GM12878 (cell line): Measurements from ENCODE around the gene MACROD2. TPM values are rescaled to one million over a fixed set of nuclear protein-coding genes. Genes with fewer than 3 reads are reported as not detected.

Experiments
- ATAC-seq: fragments of 200-7000 bp; cut with Tn5 transposase; 3 replicates; pipeline ENCODE4 v1.9.1; 2020; ENCODE audit warnings: mild to moderate bottlenecking, moderate library complexity
- BruUV-seq: library from RNA; stranded (reverse); fragments of 400-500 nt; replicated peaks from 2 replicates; lab custom pipeline; 2021; lab: Mats Ljungman, UMichigan
- CTCF ChIA-PET: fragments of 300-600 bp; sonication (Branson Sonifier 250); formaldehyde crosslinking; extraction: SDS; loops from one replicate; lab custom pipeline; 2021; ENCODE audit warnings: inconsistent platforms; lab: Yijun Ruan, JAX
- POLR2A ChIA-PET: fragments of 350-600 bp; formaldehyde crosslinking; extraction: SDS; loops from one replicate; lab custom pipeline; 2021; ENCODE audit warnings: inconsistent platforms; lab: Charles Lee
- RAD21 ChIA-PET: fragments of 300-600 bp; sonication (Branson Sonifier 250); formaldehyde crosslinking; loops from one replicate; lab custom pipeline; 2023; ENCODE audit warnings: antibody characterized with exemption; ENCODE audit not compliant: unreplicated experiment; lab: Charles Lee
- SMC1A ChIA-PET: fragments of 300-600 bp; sonication (Branson Sonifier 250); formaldehyde crosslinking; loops from one replicate; lab custom pipeline; 2023; ENCODE audit not compliant: unreplicated experiment, uncharacterized antibody; lab: Charles Lee
- DNase-seq: peaks from one replicate; pipeline ENCODE4 v3.0.0-alpha.2; 2011; ENCODE audit warnings: low read depth, low spot score
- FAIRE-seq: peaks from 3 replicates; lab custom pipeline; 2011; peaks lifted over from hg19 to GRCh38; lab: Jason Lieb, UNC
- H2AFZ ChIP-seq: 2 replicates; pipeline ENCODE4 v1.6.0; 2011; ENCODE audit warnings: low read depth, low read length, control low read depth; ENCODE audit not compliant: control insufficient read depth
- H3K27ac ChIP-seq: 2 replicates; pipeline ENCODE4 v1.5.1; 2011; ENCODE audit warnings: control low read depth; ENCODE audit not compliant: control insufficient read depth, insufficient read depth
- H3K27me3 ChIP-seq, 2 experiments: replicated peaks in 1 of 2; 2 replicates each; pipeline versions ENCODE4 v1.6.0 to v1.6.1; 2011; ENCODE audit warnings: low read length in 1 of 2; ENCODE audit not compliant: control insufficient read depth in 2 of 2, insufficient read depth in 2 of 2
- H3K36me3 ChIP-seq, 2 experiments: 2 replicates each; pipeline ENCODE4 v1.5.1; 2011; ENCODE audit warnings: low read length in 1 of 2; ENCODE audit not compliant: control insufficient read depth in 2 of 2, insufficient read depth in 2 of 2
- H3K4me1 ChIP-seq: 2 replicates; pipeline ENCODE4 v1.6.1; 2011; ENCODE audit warnings: mild to moderate bottlenecking, low read length, moderate library complexity, mixed read lengths; ENCODE audit not compliant: control insufficient read depth, insufficient read depth
- H3K4me2 ChIP-seq: 2 replicates; pipeline ENCODE4 v1.6.0; 2011; ENCODE audit warnings: control low read depth; ENCODE audit not compliant: control insufficient read depth, insufficient read depth
- H3K4me3 ChIP-seq: fragments of 200-600 bp; sonication (generic); 2 replicates; pipeline ENCODE4 v1.5.1; 2016
- H3K79me2 ChIP-seq: 2 replicates; pipeline ENCODE4 v1.6.0; 2011; ENCODE audit warnings: low read length; ENCODE audit not compliant: control insufficient read depth, insufficient read depth
- H3K9ac ChIP-seq: 2 replicates; pipeline ENCODE4 v1.8.0; 2011; ENCODE audit warnings: low read length, control low read depth, mixed read lengths; ENCODE audit not compliant: control insufficient read depth, insufficient read depth
- H3K9me3 ChIP-seq: replicated peaks from 3 replicates; pipeline ENCODE4 v1.5.1; 2011; ENCODE audit warnings: mild to moderate bottlenecking, low read length; ENCODE audit not compliant: control insufficient read depth, insufficient read depth
- H4K20me1 ChIP-seq: 2 replicates; pipeline ENCODE4 v1.6.0; 2011; ENCODE audit not compliant: control insufficient read depth, insufficient read depth
- BACH1 ChIP-seq: fragments of 450-650 bp; IDR thresholded peaks from 2 replicates; pipeline ENCODE4 v1.6.1; 2017; ENCODE audit warnings: mild to moderate bottlenecking, borderline replicate concordance
- BRCA1 ChIP-seq: IDR thresholded peaks from 2 replicates; pipeline ENCODE4 v1.6.1; 2011; ENCODE audit warnings: low read depth, low read length, improper control_type of control experiment
- CEBPZ ChIP-seq: fragments of 150-350 bp; IDR thresholded peaks from 2 replicates; pipeline ENCODE4 v1.6.1; 2016; ENCODE audit warnings: low read depth, low read length
- CREB1 ChIP-seq: IDR thresholded peaks from 2 replicates; pipeline ENCODE4 v1.6.1; 2012; ENCODE audit warnings: low read depth, mild to moderate bottlenecking, inconsistent platforms
- CREM ChIP-seq: IDR thresholded peaks from 2 replicates; pipeline ENCODE4 v1.6.1; 2014; ENCODE audit warnings: antibody characterized with exemption, low read depth
- EGR1 ChIP-seq, 2 experiments: IDR thresholded peaks; 1 replicate in 1 of 2; 2 replicates in 1 of 2; pipeline ENCODE4 v1.6.1; 2011 to 2012; ENCODE audit warnings: low read depth in 2 of 2, low read length in 2 of 2, borderline replicate concordance in 1 of 2, mild to moderate bottlenecking in 1 of 2, moderate library complexity in 1 of 2
- LARP7 ChIP-seq: fragments of 450-650 bp; IDR thresholded peaks from 2 replicates; pipeline ENCODE4 v1.6.1; 2017; ENCODE audit warnings: mild to moderate bottlenecking
- MXI1 ChIP-seq: fragments of 150-350 bp; IDR thresholded peaks from 2 replicates; pipeline ENCODE4 v1.6.1; 2011; ENCODE audit warnings: low read depth, mild to moderate bottlenecking, inconsistent platforms, low read length, improper control_type of control experiment
- NR2C1 ChIP-seq: fragments of 450-650 bp; IDR thresholded peaks from 2 replicates; pipeline ENCODE4 v1.6.1; 2017; ENCODE audit warnings: antibody characterized with exemption, mild to moderate bottlenecking, moderate library complexity
- PAX5 ChIP-seq: IDR thresholded peaks from 2 replicates; pipeline ENCODE4 v1.6.1; 2011; ENCODE audit warnings: low read depth, low read length, borderline replicate concordance
- POLR2A ChIP-seq: IDR thresholded peaks from 2 replicates; pipeline ENCODE4 v1.6.1; 2011; ENCODE audit warnings: low read depth, mild to moderate bottlenecking, low read length
- POU2F2 ChIP-seq: IDR thresholded peaks from 3 replicates; pipeline ENCODE4 v1.6.1; 2011; ENCODE audit warnings: low read depth, mild to moderate bottlenecking, low read length, borderline replicate concordance
- SMC3 ChIP-seq: IDR thresholded peaks from 2 replicates; pipeline ENCODE4 v1.6.1; 2011; ENCODE audit warnings: low read length, improper control_type of control experiment, borderline replicate concordance
- SPI1 ChIP-seq: IDR thresholded peaks from 2 replicates; pipeline ENCODE4 v1.6.1; 2011; ENCODE audit warnings: low read depth, mild to moderate bottlenecking, low read length, moderate library complexity, borderline replicate concordance; ENCODE audit not compliant: insufficient read depth
- SUZ12 ChIP-seq: fragments of 200-600 bp; sonication (generic); IDR thresholded peaks from one replicate; pipeline ENCODE4 v1.6.1; 2018; ENCODE audit warnings: antibody characterized with exemption, mild to moderate bottlenecking; ENCODE audit not compliant: unreplicated experiment
- TARDBP ChIP-seq: IDR thresholded peaks from 2 replicates; pipeline ENCODE4 v1.6.1; 2016; ENCODE audit warnings: borderline replicate concordance
- TCF3 ChIP-seq: IDR thresholded peaks from 2 replicates; pipeline ENCODE4 v1.6.1; 2012; ENCODE audit warnings: low read depth, mild to moderate bottlenecking, low read length, borderline replicate concordance; ENCODE audit not compliant: insufficient read depth
- YY1 ChIP-seq: IDR thresholded peaks from 2 replicates; pipeline ENCODE4 v1.6.1; 2011; ENCODE audit warnings: low read depth, mild to moderate bottlenecking, low read length
- WGBS: methylation state at CpG from one replicate; pipeline ENCODE4 v1.1.6; 2016; ENCODE audit warnings: low lambda C conversion rate; ENCODE audit not compliant: insufficient replicate concordance, insufficient coverage; ENCODE audit errors: missing lambda C conversion rate; 5-methylcytosine and 5-hydroxymethylcytosine counted together
- in situ Hi-C: fragments of 300-500 bp; cut with MboI; formaldehyde crosslinking; loops from 9 replicates; pipeline ENCODE4 v1.14.3; 2018; ENCODE audit warnings: mixed read lengths
- intact Hi-C: fragments of 100-400 bp; cut with micrococcal nuclease; formaldehyde crosslinking; loops from one replicate; pipeline ENCODE4 v1.14.2; 2022; ENCODE audit not compliant: unreplicated experiment
- polyA plus RNA-seq, 11 experiments: library from polyadenylated mRNA; depleted of rRNA in 4 of 11; unstranded in 6 of 11; stranded (reverse) in 5 of 11; fragments of >200 nt; fragmentation: Nextera tagmentation in 4 of 11; fragmentation: Illumina TruSeq in 1 of 11; extraction: Ambion mirVana in 4 of 11; extraction: Trizol in 1 of 11; gene quantifications; 1 replicate in 1 of 11; 2 replicates in 10 of 11; pipeline versions ENCODE4 v1.2.1 to v1.2.3, GENCODE V29; 2011 to 2016; ENCODE audit warnings: inconsistent platforms in 2 of 11, missing spikeins in 2 of 11, low read depth in 1 of 11
- total RNA-seq, 4 experiments: library from RNA; depleted of rRNA in 3 of 4; stranded (reverse); fragments of >200 nt in 3 of 4; fragmentation: Illumina TruSeq in 1 of 4; extraction: Trizol in 1 of 4; gene quantifications; 2 replicates each; pipeline versions ENCODE4 v1.2.1 to v1.2.3, GENCODE V29; 2013 to 2021
- TF ChIP-seq, protein P1 (sequence below), 3 experiments: IDR thresholded peaks in 2 of 3; conservative IDR thresholded peaks in 1 of 3; 2 replicates each; pipeline ENCODE4 v1.5.1; 2011; ENCODE audit warnings: low read depth in 3 of 3, low read length in 3 of 3, mild to moderate bottlenecking in 3 of 3, control low read depth in 2 of 3, moderate library complexity in 2 of 3, inconsistent platforms in 1 of 3, mixed read lengths in 1 of 3; ENCODE audit not compliant: control insufficient read depth in 2 of 3, insufficient read depth in 1 of 3; ENCODE audit errors: extremely low read depth in 1 of 3
- TF ChIP-seq, protein P2 (sequence below): fragments of 450-650 bp; IDR thresholded peaks from 2 replicates; pipeline ENCODE4 v1.6.1; 2014; ENCODE audit warnings: mild to moderate bottlenecking

The MACROD2 gene
- total and polyA plus RNA-seq, 10 of the 15 experiments (the other 5 are each of a cell fraction or from before 2014, with no cell fraction given), result 1.1 to 21.5 (median 2.2) TPM

DNA sequence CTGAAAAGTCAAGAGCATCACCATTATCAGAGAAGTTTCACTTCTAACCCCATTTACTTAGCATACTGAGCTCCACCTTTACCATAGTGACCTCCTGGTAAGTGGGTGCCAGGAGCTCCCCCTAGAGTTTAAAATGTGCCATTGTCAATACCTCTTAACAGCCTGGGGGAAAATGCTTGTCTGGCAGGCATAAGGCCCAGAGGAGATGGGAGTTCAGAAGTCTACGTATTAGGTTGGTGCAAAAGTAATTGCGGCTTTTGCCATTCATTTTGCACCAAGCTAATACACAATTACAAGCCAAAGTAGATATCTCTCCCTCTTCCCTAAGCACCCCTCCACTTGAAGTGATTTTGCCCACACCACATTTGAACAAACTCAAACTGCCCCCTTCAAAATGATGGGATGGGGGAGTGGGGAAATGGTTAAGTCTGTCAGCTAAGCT, 1658.9 kb downstream of the MACROD2 start:
- intact Hi-C loops, result loop anchor here (1.0 to 5.0 kb wide), 2 partner anchors 387 to 1317 kb away; partner anchors contain the start of gene FLRT3
- ATAC-seq (peak; percentile 98), FAIRE-seq (peak; percentile 94), DNase-seq (peak; percentile 43)
- WGBS, result 6% methylated on average over 2 of the region's 2 CpGs
- Histone ChIP-seq H3K79me2 (no peaks in the 10 kb centered on the region), H3K4me3 (no peak overlapping the region), H3K4me2 (no peak overlapping the region), H3K27ac (no peak overlapping the region), H3K36me3 (no peaks in the 10 kb centered on the region), H3K4me1 (peaks cover 4% of the 10 kb centered on the region), H3K9me3 (no peaks in the 10 kb centered on the region), H4K20me1 (no peaks in the 10 kb centered on the region), H3K9ac (no peak overlapping the region), H3K27me3 (no peaks in the 10 kb centered on the region), H2AFZ (no peak overlapping the region)
- ChIA-PET CTCF (interaction anchor here (0.6 to 2.0 kb wide), 16 partner anchors 9 to 1464 kb away, joined by 3 to 9 read pairs (median 4); partner anchors contain the start of gene FLRT3), RAD21 (interaction anchor here (1.0 to 2.3 kb wide), 2 partner anchors 1317 to 1512 kb away, joined by 3 to 15 read pairs; partner anchors contain the start of gene FLRT3), SMC1A (interaction anchor here (0.5 to 1.6 kb wide), 5 partner anchors 10 to 1317 kb away, joined by 3 to 10 read pairs (median 4); partner anchors contain the start of gene FLRT3), POLR2A (no interaction called here)
- in situ Hi-C loops, result loop anchor here (25.0 kb wide), 1 partner anchor 1317 kb away; the partner anchor contains the start of gene FLRT3
- BruUV-seq, result no TSS peak
- TF ChIP-seq, protein P1, sequence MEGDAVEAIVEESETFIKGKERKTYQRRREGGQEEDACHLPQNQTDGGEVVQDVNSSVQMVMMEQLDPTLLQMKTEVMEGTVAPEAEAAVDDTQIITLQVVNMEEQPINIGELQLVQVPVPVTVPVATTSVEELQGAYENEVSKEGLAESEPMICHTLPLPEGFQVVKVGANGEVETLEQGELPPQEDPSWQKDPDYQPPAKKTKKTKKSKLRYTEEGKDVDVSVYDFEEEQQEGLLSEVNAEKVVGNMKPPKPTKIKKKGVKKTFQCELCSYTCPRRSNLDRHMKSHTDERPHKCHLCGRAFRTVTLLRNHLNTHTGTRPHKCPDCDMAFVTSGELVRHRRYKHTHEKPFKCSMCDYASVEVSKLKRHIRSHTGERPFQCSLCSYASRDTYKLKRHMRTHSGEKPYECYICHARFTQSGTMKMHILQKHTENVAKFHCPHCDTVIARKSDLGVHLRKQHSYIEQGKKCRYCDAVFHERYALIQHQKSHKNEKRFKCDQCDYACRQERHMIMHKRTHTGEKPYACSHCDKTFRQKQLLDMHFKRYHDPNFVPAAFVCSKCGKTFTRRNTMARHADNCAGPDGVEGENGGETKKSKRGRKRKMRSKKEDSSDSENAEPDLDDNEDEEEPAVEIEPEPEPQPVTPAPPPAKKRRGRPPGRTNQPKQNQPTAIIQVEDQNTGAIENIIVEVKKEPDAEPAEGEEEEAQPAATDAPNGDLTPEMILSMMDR (IDR thresholded peaks at IDR 0.05 in 2 of 3, conservative IDR thresholded peaks at IDR 0.05 in 1 of 3; ENCODE audit: control insufficient read depth in 2 of 3, extremely low read depth in 1 of 3, insufficient read depth in 1 of 3, low read depth in 3 of 3, low read length in 3 of 3), result peak; percentile 69 to 82 (median 71); a peak in 5 of 6 replicates
- TF ChIP-seq LARP7 (no peak), BACH1 (no peak), TARDBP (no peak), YY1 (no peak), CREB1 (no peak), SPI1 (no peak), TCF3 (no peak), MXI1 (no peak), POLR2A (no peak), CREM (no peak), SMC3 (peak; percentile 74), CEBPZ (no peak), NR2C1 (no peak), EGR1 (IDR thresholded peaks at IDR 0.05; ENCODE audit: borderline replicate concordance in 1 of 2, low read depth in 2 of 2, low read length in 2 of 2) (no peak), PAX5 (no peak), BRCA1 (no peak), POU2F2 (no peak), SUZ12 (no peak)
- TF ChIP-seq, protein P2, sequence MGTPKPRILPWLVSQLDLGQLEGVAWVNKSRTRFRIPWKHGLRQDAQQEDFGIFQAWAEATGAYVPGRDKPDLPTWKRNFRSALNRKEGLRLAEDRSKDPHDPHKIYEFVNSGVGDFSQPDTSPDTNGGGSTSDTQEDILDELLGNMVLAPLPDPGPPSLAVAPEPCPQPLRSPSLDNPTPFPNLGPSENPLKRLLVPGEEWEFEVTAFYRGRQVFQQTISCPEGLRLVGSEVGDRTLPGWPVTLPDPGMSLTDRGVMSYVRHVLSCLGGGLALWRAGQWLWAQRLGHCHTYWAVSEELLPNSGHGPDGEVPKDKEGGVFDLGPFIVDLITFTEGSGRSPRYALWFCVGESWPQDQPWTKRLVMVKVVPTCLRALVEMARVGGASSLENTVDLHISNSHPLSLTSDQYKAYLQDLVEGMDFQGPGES, result no peak
